ENCODE results near the gene LMBRD2. TPM values are rescaled to one million over a fixed set of nuclear protein-coding genes. Genes with fewer than 3 reads are reported as not detected.
A peak's percentile ranks its signal among the peaks of the same experiment; 100 is the strongest.

LMBRD2 gene
- total and polyA plus RNA-seq, 10 of the 15 experiments (the other 5 are each of a cell fraction or from before 2014, with no cell fraction given): 0.90 to 9.8 (median 6.5) TPM

GRCh38 chr5:36078430-36078829, 73.3 kb downstream of the LMBRD2 start (continued):
- TF ChIP-seq USF1 (IDR thresholded peaks at IDR 0.05; ENCODE audit: borderline replicate concordance, extremely low read length, insufficient read depth, low read depth, low read length) (no peak), NBN (IDR thresholded peaks at IDR 0.05) (no peak)

- ChIA-PET SMC1A (ENCODE audit: uncharacterized antibody, unreplicated experiment) (interaction anchor here (1.0 to 1.4 kb wide), 2 partner anchors 17 to 72 kb away, joined by 3 to 6 read pairs; no protein-coding TSS in a partner anchor), RAD21 (ENCODE audit: unreplicated experiment) (no interaction called here)
- intact Hi-C loops (cut with micrococcal nuclease; ENCODE audit: unreplicated experiment): loop anchor here (5.0 kb wide), 1 partner anchor 619 kb away; no protein-coding TSS in a partner anchor
Measured at GRCh38 chr5:36073595-36074216, 78.0 kb downstream of the LMBRD2 start.

More at GRCh38 chr5:36073595-36074216, 78.0 kb downstream of the LMBRD2 start:
- H3K4me2 ChIP-seq (ENCODE audit: control insufficient read depth, insufficient read depth): no peak overlapping the region
- no peak for DNase-seq (ENCODE audit: low read depth, low spot score)
- no peak overlapping the region for H3K27ac ChIP-seq (ENCODE audit: control insufficient read depth, insufficient read depth)
- in situ Hi-C loops (cut with MboI): loop anchor here (10.0 kb wide), 2 partner anchors 231 to 431 kb away; partner anchors contain the start of gene RANBP3L
- TF ChIP-seq E4F1 (IDR thresholded peaks at IDR 0.05; ENCODE audit: borderline replicate concordance, partially characterized antibody): no peak
- TF ChIP-seq CTCF (IDR thresholded peaks at IDR 0.05 in 2 of 3, conservative IDR thresholded peaks at IDR 0.05 in 1 of 3; ENCODE audit: control insufficient read depth in 2 of 3, extremely low read depth in 1 of 3, insufficient read depth in 1 of 3, low read depth in 3 of 3, low read length in 3 of 3): peak; percentile 39 to 64 (median 40); a peak in 5 of 6 replicates
- peak; percentile 43; the same call in 1 of the 2 replicates for TF ChIP-seq RAD21 (IDR thresholded peaks at IDR 0.05; ENCODE audit: insufficient read depth, low read depth, low read length)
- no peak for TF ChIP-seq NBN (IDR thresholded peaks at IDR 0.05)
- TF ChIP-seq MEF2A (IDR thresholded peaks at IDR 0.05; ENCODE audit: insufficient read depth, low read depth, low read length): no peak
- H2AFZ ChIP-seq (ENCODE audit: control insufficient read depth, low read depth, low read length): no peak overlapping the region
- no peak overlapping the region for H3K4me3 ChIP-seq
- H3K4me1 ChIP-seq (ENCODE audit: control insufficient read depth, insufficient read depth, low read length): no peaks in the 10 kb centered on the region
- ChIA-PET CTCF (interaction anchor here (0.8 to 2.6 kb wide), 7 partner anchors 10 to 434 kb away, joined by 3 to 9 read pairs (median 3); no protein-coding TSS in a partner anchor), POLR2A (no interaction called here)
- no peaks in the 10 kb centered on the region for H3K27me3 ChIP-seq (replicated peaks in 1 of 2; ENCODE audit: control insufficient read depth in 2 of 2, insufficient read depth in 2 of 2, low read length in 1 of 2)
- no peaks in the 10 kb centered on the region for H3K9me3 ChIP-seq (replicated peaks; ENCODE audit: control insufficient read depth, insufficient read depth, low read length)
- BruUV-seq (replicated peaks): no TSS peak
- FAIRE-seq: peak; percentile 85
- no peaks in the 10 kb centered on the region for H3K79me2 ChIP-seq (ENCODE audit: control insufficient read depth, insufficient read depth, low read length)
- ATAC-seq: peak; percentile 83
- 33% methylated on average over 3 of the region's 3 CpGs for WGBS (ENCODE audit: insufficient coverage, insufficient replicate concordance, low lambda C conversion rate, missing lambda C conversion rate)
- no peaks in the 10 kb centered on the region for H4K20me1 ChIP-seq (ENCODE audit: control insufficient read depth, insufficient read depth)
- H3K36me3 ChIP-seq (ENCODE audit: control insufficient read depth in 2 of 2, insufficient read depth in 2 of 2, low read length in 1 of 2): no peaks in the 10 kb centered on the region
- no peak overlapping the region for H3K9ac ChIP-seq (ENCODE audit: control insufficient read depth, insufficient read depth, low read length)
